GM18861 (cell line): Measurements from ENCODE around the gene INPP5K.
"Not testable (repeated sequence)": the region's sequence is repeated elsewhere in the genome, so short reads cannot be mapped to it uniquely, and the experiment has no call there.

Experiments used
- ATAC-seq: cut with Tn5 transposase; IDR thresholded peaks from one replicate; pipeline ENCODE4 v1.9.1; 2021; ENCODE audit not compliant: unreplicated experiment

Gene INPP5K

GRCh38 chr17:1516388-1517161 lies at the start of gene INPP5K:
Gene INPP5K (minus strand): TSS chr17:1516612. CDS start chr17:1516499, 113 bp downstream.
- peak; percentile 85 for ATAC-seq

- no peak for ATAC-seq
These were observed 49.5 kb upstream of the INPP5K start for GRCh38 chr17:1565877-1566276.

GRCh38 chr17:1563786-1564613 lies 47.6 kb upstream of the INPP5K start:
- ATAC-seq = no peak

GRCh38 chr17:1563471-1563785 lies 47.0 kb upstream of the INPP5K start:
- ATAC-seq = not testable (repeated sequence)

- peak; percentile 26 for ATAC-seq
These were observed 45.8 kb upstream of the INPP5K start for GRCh38 chr17:1562176-1562643.

- ATAC-seq = no peak
These were observed 45.2 kb upstream of the INPP5K start for GRCh38 chr17:1561420-1562175.

- no peak for ATAC-seq
These were observed 44.5 kb upstream of the INPP5K start for GRCh38 chr17:1560858-1561355.

- ATAC-seq = no peak
These were observed 43.9 kb upstream of the INPP5K start for GRCh38 chr17:1560101-1560857.

- no peak for ATAC-seq
These were observed 42.9 kb upstream of the INPP5K start for GRCh38 chr17:1559047-1560043.

GRCh38 chr17:1558401-1558800 lies 42.0 kb upstream of the INPP5K start:
- no peak for ATAC-seq

- no peak for ATAC-seq
These were observed 41.1 kb upstream of the INPP5K start for GRCh38 chr17:1557355-1558095.

GRCh38 chr17:1555651-1556471 lies 39.4 kb upstream of the INPP5K start:
- ATAC-seq = no peak

GRCh38 chr17:1554751-1555540 lies 38.5 kb upstream of the INPP5K start:
- no peak for ATAC-seq

GRCh38 chr17:1553354-1554266 lies 37.2 kb upstream of the INPP5K start:
- no peak for ATAC-seq

- no peak for ATAC-seq
These were observed 36.5 kb upstream of the INPP5K start for GRCh38 chr17:1552932-1553331.

GRCh38 chr17:1551741-1552140 lies 35.3 kb upstream of the INPP5K start:
- no peak for ATAC-seq
